Stimulated activated CD4-positive, alpha-beta T cell treated with anti-CD3 and anti-CD28 coated beads, Interleukin-1b, Interleukin-23, amount 100 ng/mL, for 48 hours (primary cell): ENCODE data around the gene OR5K2.

ENCODE experiments used
- DNase-seq: peaks from one replicate; pipeline ENCODE4 v3.0.0-alpha.2; 2020

The OR5K2 gene

DNA sequence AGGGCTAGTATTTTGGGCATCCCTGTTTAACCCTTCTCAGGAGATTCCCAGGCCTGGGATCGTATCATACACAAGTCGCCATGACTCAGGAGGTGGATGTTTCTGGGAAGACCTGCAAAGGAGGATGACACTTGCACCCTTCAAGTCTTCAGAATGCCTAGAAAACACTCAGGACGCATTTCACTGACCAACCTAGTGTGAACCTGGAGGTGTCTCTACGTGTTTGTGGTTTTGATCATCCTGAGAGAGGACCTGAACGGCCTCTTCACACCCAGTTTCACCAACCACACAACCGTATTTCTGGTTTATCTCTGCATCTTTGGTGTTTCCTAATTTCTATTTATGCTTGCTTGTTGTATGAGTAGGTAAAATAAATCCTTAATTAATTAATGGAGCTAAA is 28.0 kb downstream of the OR5K2 start:
- DNase-seq, result no peak

DNA sequence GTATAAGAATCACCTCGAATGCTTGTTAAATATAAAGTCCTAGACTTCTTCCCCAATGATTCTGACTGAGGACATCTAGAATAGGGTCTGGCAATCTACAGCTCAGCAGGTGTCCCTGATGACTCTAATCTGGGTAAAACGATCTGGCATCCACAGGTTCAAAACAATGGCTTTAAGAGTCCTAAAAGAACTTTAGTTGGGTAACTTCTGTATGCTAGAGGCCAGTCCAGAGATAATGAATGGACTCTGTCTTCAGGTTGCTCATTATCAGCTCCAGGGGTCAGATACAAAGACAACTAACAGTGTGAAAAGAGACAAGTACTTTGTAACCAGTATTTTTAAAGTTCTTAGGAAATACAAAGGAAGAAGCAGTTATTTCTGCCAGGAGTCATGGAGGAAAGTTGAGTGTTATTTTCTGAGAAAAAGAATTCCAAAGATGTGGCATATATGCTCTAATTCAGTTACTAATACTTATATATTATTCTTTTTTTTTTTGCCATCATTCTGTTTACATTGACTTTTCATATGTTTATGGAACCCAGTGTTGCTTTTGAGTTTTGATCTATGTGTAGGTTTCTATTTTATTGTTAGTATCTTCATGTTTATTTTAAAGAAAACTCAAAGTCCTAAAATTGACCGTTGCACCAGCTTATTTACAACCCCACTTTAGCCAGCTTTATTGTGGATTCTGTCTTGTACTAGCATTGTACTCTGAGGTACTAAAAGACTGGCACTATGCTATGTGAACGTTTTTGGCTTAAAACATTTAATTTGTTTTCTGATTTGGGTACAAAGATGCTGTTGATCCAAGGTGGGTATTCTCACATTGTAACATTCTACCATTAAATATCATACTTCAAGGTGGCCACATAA is 31.2 kb downstream of the OR5K2 start:
- DNase-seq, result no peak

DNA sequence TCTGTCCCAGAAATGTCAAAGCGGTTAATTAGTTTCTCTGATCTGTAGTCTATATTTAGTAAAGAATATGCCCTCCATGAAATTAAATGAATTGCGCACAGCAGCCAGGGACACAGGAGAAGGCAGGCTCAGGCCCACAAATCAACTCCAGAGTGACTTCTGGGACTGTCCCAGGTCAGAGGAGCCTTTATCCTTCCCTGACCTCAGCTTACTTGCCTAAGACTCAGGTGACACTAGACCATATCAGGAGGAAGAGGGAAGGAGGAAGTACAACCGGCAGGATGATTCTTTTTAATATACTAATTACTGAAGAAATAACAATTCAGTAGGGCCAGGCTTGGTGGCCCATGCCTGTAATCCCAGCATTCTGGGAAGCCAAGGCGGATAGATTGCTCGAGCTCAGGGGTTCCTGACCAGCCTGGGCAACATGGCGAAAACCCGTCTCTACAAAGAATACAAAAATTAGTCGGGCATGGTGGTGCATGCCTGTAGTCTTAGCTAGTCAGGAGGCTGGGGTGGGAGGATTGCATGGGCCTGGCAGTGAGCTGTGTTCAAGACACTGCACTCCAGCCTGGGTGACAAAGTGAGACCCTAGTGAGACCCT is 32.5 kb downstream of the OR5K2 start:
- DNase-seq, result no peak

- no peak for DNase-seq
These were observed 33.2 kb downstream of the OR5K2 start for GRCh38 chr3:98530676-98531075.

DNA sequence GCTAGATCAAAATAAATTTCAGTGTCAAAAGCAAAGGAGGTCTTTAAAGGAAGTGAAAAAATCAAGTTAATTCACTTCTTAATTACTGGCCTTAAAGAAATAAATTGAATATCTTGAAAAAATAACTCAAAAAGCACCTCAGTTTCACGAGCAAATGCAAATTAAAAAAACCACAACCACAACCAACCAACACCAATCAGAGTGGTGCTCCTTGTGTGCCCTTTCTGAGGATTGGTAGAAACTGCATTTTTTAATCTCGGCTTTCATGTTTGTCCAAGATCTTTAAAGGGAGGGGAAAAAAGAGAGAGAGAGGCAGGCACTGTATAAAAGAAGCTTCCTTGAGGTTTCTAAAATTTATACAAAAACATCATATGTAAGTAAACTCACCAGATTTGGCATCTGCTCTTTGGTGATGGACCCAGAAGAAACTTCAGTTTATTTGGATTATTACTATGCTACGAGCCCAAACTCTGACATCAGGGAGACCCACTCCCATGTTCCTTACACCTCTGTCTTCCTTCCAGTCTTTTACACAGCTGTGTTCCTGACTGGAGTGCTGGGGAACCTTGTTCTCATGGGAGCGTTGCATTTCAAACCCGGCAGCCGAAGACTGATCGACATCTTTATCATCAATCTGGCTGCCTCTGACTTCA is 34.3 kb downstream of the OR5K2 start, which contains the start of gene GPR15:
TSS of gene GPR15 (plus strand) at position 357 of the 653 bp plus-strand sequence. CDS start at position 413, 56 bp downstream.
- DNase-seq, result no peak

GRCh38 chr3:98532275-98532637 is 34.8 kb downstream of the OR5K2 start:
- no peak for DNase-seq

GRCh38 chr3:98532709-98533571 is 35.5 kb downstream of the OR5K2 start:
- no peak for DNase-seq

DNA sequence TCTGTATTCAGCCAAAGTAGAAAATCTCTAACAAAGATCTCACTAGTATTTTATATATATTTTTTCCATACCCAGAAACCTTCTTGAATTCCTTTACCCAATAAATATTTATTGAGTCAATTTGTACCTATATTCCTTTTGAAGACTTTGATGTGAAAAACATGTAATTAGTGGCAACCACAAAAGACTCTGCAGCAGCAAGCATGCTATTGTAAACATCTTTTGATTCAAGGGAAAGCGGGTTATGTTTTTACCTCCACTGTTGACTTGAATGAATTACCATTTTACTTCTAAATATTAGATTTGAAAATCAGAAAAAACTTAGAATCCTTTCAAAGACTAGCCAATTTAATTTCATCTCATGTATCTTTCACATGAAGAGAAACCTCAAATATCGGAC is 36.7 kb downstream of the OR5K2 start:
- no peak for DNase-seq

DNA sequence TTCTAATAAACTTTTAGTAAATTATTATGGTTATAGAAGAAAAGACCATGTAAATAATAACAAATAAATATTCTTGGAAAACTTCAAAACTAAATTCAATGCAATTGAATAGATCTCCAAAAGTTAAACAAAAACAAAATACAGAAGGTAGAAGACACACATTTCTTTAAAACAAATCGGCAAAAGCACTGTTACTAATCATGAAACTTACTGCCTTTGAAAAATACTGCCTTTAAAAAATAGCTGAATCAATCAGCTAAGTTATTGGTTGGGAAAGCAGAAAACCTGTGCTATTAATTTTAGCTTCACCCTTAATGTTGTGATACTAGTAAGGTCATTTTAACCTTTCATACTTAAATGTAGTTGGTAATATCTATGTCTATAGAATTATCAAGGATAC is 37.3 kb downstream of the OR5K2 start:
- no peak for DNase-seq

- DNase-seq, result no peak
These were observed 39.1 kb downstream of the OR5K2 start for GRCh38 chr3:98536456-98537017.

- no peak for DNase-seq
These were observed 42.9 kb downstream of the OR5K2 start for GRCh38 chr3:98540346-98540745.

- no peak for DNase-seq
These were observed 44.2 kb downstream of the OR5K2 start for GRCh38 chr3:98541695-98542094.

- DNase-seq, result no peak
These were observed 45.1 kb downstream of the OR5K2 start for GRCh38 chr3:98542623-98543022.

GRCh38 chr3:98545940-98546339 is 48.5 kb downstream of the OR5K2 start:
- DNase-seq, result no peak
